ENCODE data around the gene ZBTB7B.
A peak's percentile ranks its signal among the peaks of the same experiment; 100 is the strongest.

The ZBTB7B gene

DNA sequence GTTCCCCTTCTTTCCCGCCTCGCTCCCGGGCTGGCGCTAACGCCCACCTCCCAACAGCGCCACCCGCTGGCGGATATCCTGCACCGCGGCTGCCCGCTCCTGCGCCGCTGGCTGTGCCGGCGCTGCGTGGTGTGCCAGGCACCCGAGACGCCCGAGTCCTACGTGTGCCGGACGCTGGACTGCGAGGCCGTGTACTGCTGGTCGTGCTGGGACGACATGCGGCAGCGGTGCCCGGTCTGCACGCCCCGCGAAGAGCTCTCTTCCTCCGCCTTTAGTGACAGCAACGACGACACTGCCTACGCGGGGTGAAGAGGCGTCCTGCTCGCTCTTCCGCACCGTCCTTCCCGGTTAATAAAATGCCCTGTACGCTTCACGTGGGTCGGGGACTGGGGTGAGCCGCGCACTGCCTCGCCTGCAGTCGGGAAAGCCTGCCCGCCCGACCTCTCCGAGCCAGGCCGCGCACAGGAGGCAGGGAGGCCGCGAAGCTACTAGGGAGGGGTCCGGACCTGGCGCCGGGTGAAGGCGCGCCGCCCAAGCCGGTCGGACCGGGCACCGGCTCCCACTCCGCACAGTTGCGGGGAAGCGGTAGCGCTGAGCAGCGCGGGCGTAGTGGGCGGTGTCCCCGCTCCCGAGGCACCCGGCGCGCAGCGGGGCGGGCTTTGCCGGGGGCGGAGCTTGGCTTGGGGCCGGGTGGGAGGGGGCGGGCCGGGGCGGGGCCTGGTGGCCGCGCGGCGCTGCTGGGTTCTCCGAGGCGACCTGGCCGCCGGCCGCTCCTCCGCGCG, 48.1 kb downstream of the ZBTB7B start, which contains the start of gene ADAM15:
Gene ADAM15, plus strand, starts transcription at position 757 of the 782 bp plus-strand sequence. CDS start 71 bp downstream, outside the sequence.
- TF ChIP-seq, protein P1, sequence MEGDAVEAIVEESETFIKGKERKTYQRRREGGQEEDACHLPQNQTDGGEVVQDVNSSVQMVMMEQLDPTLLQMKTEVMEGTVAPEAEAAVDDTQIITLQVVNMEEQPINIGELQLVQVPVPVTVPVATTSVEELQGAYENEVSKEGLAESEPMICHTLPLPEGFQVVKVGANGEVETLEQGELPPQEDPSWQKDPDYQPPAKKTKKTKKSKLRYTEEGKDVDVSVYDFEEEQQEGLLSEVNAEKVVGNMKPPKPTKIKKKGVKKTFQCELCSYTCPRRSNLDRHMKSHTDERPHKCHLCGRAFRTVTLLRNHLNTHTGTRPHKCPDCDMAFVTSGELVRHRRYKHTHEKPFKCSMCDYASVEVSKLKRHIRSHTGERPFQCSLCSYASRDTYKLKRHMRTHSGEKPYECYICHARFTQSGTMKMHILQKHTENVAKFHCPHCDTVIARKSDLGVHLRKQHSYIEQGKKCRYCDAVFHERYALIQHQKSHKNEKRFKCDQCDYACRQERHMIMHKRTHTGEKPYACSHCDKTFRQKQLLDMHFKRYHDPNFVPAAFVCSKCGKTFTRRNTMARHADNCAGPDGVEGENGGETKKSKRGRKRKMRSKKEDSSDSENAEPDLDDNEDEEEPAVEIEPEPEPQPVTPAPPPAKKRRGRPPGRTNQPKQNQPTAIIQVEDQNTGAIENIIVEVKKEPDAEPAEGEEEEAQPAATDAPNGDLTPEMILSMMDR (IDR thresholded peaks at IDR 0.05; ENCODE audit: low read depth, low read length) = peak; percentile 77
- peak within 1 kb of the TSS; percentile 75 to 81 for H3K4me3 ChIP-seq (replicated peaks in 1 of 2; ENCODE audit: low read depth in 2 of 2, low read length in 2 of 2)
- peak; percentile 69 to 76 for DNase-seq (ENCODE audit: low read depth in 2 of 2)

DNA sequence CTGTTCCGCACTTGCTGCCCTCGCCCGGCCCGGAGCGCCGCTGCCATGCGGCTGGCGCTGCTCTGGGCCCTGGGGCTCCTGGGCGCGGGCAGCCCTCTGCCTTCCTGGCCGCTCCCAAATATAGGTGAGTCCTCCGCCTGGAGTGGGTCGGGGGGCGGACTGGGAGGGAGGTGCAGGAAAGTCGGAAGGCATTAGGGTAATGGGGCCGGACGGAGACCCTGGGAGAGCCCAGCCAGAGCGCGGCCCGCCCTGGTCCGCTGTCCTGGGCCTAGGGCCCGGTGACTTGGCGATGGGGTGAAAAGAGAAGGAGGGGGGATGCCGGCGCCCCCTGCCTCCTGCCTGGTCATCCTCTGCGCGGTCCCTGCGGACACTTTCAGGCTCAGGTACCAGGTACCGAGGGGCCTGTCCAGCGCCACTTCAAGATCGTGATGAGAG, 48.8 kb downstream of the ZBTB7B start:
- TF ChIP-seq, protein P1 (IDR thresholded peaks at IDR 0.05; ENCODE audit: low read depth, low read length) = no peak
- no peak for DNase-seq (ENCODE audit: low read depth in 2 of 2)

DNA sequence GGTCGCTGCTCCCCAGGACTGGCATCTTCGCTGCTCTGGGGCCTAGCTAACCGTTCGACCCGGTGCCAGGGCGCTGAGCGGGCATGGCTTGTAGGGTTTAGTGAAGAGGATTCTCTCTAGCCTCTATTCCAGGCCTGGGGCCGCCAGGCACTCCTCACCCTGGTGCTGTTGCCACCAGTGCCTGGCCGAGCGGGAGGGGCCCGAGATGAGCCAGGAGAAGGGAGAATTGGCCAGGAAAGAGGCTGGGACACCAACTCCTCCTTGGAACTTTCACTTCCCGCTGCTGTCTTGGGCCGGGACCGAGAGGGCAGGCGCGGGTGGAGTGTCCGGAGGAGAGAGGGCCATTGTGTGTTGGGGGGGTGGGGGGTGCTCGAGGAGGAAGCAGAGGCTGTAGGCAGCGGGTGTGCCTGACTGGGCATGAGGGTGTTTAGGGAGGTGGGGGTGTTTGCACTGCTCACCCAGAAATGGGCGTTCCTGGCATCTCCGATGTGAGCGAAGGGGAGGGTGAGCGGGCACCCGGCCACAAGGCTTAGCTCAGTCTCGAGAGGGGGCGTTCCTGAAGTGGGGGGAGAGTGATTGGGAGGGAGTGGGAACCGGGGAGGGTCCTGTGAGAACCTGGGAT, 49.3 kb downstream of the ZBTB7B start:
- DNase-seq (ENCODE audit: low read depth in 2 of 2) = peak in 1 of 2 donors; percentile 40
- TF ChIP-seq, protein P1 (IDR thresholded peaks at IDR 0.05; ENCODE audit: low read depth, low read length) = no peak
- peak overlapping the region; percentile 75 to 81 for H3K4me3 ChIP-seq (replicated peaks in 1 of 2; ENCODE audit: low read depth in 2 of 2, low read length in 2 of 2)

More for the DNA sequence above, 48.8 kb downstream of the ZBTB7B start:
- peak overlapping the region; percentile 75 to 81 for H3K4me3 ChIP-seq (replicated peaks in 1 of 2; ENCODE audit: low read depth in 2 of 2, low read length in 2 of 2)

DNA sequence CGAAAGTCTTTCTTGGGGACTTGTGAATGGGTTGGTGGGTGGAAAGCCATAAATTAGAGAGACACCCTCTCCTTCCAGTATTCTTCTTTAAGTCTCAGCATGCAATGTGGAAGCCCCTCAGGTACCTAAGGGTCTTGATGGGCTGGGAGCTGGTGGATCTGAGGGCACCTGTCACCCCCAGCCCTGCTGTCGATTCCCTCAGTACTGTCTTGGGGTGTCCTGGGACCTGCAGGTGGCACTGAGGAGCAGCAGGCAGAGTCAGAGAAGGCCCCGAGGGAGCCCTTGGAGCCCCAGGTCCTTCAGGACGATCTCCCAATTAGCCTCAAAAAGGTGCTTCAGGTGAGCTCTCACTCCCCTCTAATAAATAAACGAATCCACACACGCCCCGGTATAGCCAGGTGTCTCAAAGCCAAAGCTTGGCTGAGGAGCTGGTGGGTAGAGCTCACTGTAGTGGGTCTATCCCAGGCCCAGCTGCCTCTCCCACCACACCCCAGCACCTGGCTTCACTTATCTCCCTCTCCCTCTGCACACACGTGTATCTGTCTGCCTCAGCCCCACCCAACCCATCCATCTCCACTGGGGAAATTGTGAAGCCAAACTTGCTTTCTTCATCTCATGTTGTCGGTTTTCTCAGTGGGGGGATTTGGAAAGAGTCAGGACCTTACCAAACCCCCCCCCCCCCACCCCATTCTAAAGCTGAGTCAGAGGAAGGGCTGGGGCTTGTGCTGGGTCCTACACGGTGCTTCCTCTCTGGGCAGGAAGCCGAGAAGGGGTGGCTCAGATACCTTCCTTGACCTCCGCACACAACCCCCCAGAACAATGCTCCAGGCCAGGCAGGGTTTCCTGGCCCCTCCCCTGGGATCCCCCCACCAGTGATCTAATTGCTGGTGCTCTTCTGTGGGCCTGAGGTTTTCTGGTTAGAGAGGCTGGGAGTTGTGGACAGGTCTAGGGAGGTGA, 50.1 kb downstream of the ZBTB7B start:
- TF ChIP-seq, protein P1 (IDR thresholded peaks at IDR 0.05; ENCODE audit: low read depth, low read length) = peak; percentile 36
- H3K4me3 ChIP-seq (replicated peaks in 1 of 2; ENCODE audit: low read depth in 2 of 2, low read length in 2 of 2) = peak overlapping the region; percentile 75 to 81
- peak in 1 of 2 donors; percentile 17 for DNase-seq (ENCODE audit: low read depth in 2 of 2)

DNA sequence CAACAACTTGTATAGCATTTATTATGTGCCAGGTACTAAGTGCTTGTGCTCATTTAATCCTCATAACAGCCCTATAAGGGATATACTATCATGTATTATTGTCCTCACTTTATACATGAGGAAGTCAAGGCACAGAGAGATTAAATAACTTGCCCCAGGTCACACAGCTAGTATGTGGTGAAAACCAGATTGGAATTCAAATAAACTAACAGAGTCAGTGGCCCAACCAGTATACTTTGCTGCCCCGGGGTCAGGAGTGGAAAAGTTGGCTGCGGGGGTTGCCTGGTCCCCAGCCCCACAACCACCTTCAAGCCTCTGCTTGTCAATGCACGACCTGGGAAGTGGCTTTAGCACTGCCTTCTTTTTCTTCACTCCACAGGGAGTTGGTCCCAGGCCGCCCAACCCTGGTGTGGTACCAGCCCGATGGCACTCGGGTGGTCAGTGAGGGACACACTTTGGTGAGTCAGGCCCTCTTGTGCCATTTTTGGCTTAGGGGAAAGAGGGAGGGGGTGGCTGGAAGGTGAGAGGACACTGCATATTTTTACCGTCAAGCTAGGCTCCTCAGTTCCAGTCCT, 51.0 kb downstream of the ZBTB7B start:
- TF ChIP-seq, protein P1 (IDR thresholded peaks at IDR 0.05; ENCODE audit: low read depth, low read length) = no peak
- H3K4me3 ChIP-seq (replicated peaks in 1 of 2; ENCODE audit: low read depth in 2 of 2, low read length in 2 of 2) = no peak overlapping the region
- no peak for DNase-seq (ENCODE audit: low read depth in 2 of 2)

DNA sequence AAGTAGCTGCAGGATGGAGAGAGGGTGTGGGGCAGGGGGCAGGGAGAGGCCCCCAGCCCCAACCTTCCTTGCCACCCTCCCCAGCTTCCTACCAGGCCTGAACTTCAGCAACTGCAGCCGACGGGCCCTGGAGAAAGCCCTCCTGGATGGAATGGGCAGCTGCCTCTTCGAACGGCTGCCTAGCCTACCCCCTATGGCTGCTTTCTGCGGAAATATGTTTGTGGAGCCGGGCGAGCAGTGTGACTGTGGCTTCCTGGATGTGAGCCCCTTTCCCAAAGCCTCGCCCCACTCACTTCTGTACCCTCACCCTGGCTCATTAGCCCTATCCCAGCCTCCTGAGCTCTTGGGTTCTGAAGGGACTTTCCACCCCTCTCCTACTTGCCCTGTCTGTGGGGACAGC, 54.5 kb downstream of the ZBTB7B start:
- TF ChIP-seq, protein P1 (IDR thresholded peaks at IDR 0.05; ENCODE audit: low read depth, low read length) = no peak
- no peak overlapping the region for H3K4me3 ChIP-seq (replicated peaks in 1 of 2; ENCODE audit: low read depth in 2 of 2, low read length in 2 of 2)
- no peak for DNase-seq (ENCODE audit: low read depth in 2 of 2)
